UCSD-AML1 (cell line): Measurements from ENCODE around the gene ADAMTS2.

Experiments
- DNase-seq: peaks from one replicate; lab custom pipeline; 2025; ENCODE audit not compliant: unreplicated experiment; lab: John Stamatoyannopoulos, UW

Gene ADAMTS2

GRCh38 chr5:179164331-179165311 lies 180.6 kb downstream of the ADAMTS2 start:
- DNase-seq = no peak

DNA sequence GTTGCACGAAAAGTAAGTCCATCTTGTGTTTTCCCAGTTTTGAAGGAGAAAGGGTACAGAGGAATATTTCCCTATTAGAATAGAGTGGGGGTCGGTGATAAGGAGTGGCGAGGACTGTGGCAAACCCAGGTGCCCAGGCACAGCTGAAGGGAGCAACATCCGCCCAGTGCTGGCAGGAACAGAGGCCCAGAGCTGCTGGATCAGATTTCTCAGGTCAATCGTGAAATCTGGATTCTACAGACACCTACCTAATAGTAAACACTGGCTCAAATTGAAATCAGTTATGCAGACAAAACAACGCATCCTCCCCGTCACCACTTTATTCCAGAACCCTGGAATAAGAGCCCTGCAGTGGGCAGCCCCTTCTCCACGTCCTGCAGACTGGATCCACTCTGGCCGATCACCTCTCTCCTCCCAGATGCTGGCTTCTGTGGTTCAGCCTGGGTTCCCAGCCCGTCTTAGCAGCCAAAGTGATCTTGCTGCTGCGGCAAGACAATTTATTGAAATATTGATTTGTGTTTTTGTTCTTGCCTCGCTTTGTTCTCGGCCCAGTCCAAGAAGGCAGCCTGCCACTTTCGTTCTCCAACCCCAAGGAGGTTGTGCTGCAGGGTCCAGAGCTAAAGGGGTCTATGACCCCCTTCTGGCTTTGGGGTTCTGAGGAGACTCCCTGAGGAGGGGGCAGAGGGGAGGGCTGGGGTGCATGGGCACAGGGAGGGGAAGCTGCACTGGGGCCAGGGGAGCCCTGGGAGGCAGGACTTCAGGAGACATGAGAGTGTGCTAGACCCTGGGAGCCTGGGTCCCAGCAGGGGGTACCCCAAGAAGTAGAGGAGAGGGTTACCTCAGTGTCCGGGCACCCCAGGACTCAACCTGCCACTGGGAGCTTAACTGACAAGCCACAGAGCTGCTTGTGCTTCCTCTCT lies 181.8 kb downstream of the ADAMTS2 start:
- DNase-seq = no peak

- no peak for DNase-seq
Observed at GRCh38 chr5:179162351-179163235, 182.7 kb downstream of the ADAMTS2 start.

- DNase-seq = no peak
Observed at GRCh38 chr5:179161901-179162300, 183.4 kb downstream of the ADAMTS2 start.

DNA sequence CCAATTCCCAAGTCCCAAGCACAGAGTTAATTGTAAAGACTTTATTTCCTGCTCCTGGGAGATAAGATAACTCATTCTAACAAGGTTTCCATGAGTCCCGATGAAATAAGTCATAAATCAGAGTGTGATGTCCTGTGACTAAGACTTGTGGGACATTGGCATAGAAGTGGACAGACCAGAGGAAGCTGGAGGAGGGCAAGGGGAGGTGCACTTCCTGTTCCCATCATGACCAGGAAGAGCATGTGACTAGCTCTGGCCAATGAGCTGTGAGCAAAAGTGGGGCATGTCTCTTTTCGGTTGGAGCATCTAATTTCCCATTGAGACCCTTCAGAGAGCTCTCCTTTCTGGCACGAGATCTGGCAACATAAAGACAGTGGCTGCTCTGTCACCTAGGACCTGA lies 184.7 kb downstream of the ADAMTS2 start:
- no peak for DNase-seq

DNA sequence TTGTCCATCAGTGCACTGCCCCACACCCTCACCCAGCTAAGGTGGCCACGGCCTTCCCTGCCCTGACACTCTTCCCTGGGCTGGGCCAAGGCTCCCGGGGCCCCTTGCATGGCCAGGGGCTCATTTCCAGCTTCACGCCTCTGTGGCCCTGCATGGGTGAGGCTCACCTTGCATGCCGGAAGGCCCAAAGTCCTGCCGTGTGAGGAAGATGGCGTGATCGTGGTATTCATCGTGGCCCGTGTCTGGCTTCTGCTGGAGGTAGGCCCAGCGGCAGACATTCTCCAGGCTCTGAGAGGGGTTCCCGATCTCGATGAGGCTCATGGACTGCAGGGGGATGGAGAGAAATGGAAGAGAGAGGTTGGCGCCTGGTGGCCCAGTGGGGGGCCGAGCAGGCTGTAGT lies 186.7 kb downstream of the ADAMTS2 start:
- no peak for DNase-seq

DNA sequence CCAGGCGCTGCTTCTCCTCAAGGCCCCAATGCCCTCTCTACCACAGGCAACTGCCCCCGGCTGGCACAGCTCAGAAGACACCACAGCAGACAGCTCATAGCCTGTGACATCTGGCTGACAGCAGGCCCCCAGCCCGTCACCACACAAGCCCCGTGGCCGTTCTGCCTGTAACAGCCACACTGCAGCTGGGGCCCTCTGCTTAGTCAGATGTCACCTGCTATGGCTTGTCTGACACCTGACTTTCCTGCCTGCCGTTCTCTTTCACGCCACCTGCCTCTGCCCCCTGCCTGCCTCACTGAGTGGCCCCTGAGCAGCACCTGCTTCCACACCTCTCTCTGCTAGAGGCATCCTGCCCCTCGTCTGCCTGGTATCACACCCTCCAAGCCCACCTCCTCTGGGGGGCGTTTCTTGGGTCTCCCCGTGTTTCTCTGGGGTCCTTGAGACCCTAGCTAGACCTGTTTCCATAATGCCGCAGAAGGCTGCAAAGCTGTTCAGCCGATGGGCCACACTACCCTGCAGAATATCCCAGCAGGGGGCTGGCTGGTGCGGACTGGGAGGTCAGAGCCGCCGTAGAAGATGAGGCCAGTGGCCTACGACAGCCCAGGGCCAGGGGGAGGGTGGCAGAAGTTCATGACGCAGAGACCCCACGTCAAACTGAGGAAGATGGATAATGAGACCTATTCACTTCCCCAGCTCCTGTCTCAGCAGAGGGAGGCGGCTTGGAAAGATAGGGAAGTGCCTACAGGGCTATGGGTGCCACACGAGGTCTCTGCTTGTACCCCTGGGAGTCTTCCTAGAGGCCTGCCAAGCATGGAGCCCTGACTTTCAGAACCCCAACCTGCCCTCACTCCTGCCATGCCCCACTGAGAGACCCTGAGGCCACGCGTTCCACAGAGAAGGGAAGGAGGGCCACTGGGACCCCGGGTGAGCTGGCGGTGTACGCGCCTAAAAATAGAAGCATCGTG lies 190.0 kb downstream of the ADAMTS2 start:
- no peak for DNase-seq

DNA sequence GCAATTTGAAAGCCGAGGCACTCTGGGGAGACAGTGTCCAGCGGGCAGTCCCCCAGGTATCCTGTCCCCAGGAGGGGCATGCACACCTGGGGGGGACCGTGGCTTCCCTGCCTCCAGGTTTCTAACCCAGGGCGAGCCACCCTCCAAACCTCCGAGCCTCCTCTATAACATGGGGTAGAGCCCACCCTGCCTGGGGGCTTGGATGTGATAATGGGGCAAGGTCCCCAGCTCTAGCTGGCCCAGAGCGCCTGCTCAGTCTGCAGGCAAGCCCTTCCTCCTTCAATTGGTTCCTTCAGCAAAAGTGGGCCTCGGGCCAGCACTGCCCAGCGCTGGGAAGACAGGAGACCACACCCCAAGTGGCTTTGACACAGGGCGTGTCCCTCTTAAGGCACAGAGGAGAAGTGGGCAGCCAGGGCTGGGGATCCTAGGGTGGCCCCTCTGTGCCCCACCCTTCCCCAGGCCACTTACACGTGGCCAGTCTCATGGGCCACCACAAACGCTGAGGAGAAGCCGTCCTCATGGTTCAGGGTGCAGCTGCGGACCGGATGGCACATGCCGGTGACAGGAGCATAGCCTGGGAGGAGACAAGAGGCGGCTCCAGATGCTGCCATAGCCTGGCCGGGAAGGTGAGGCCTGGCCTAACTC lies 190.8 kb downstream of the ADAMTS2 start:
- DNase-seq = no peak

DNA sequence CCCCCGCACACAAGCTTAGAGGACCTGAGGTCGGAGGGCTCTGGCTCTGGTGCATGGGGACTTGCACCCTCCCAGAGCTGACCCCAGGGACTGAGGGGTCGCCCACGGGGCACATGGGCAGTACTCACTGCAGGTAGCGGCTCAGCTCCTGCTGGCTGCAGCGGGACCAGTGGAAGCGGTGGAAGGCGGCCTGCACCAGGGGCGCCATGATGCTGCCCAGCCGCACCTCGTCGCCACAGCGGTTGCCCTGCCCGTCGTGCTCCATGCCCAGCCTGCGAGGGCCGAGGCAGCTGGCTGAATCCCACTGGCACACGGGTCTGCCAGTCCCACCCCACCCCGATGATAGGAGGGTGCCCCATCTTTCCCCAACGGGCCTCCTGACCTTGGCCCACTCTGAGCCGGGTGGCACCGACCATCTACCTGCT lies 191.3 kb downstream of the ADAMTS2 start:
- no peak for DNase-seq

GRCh38 chr5:179153341-179153901 lies 191.8 kb downstream of the ADAMTS2 start:
- DNase-seq = no peak

GRCh38 chr5:179152941-179153340 lies 192.3 kb downstream of the ADAMTS2 start:
- DNase-seq = no peak

- no peak for DNase-seq
Observed at GRCh38 chr5:179152144-179152895, 192.9 kb downstream of the ADAMTS2 start.

- no peak for DNase-seq
Observed at GRCh38 chr5:179151286-179152118, 193.8 kb downstream of the ADAMTS2 start.

DNA sequence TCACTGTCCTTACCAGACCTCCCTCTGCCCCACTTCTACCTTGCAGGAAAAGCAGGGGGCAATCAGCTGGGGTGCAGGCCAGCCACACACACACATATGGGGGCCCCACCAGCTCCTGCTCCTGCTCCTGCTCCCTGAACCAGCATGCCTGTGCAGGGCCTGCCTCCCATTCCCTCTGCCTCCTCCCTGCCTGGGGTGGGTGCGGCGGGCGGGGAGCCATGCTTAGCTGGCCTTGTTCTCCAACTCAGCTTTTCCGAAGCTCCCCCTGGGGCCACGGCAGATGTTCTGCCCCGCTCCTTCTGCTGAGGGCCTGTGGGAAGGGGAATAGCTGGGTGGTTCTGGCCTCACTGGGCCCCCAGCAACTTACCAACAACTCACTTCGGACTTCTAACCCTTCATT lies 195.2 kb downstream of the ADAMTS2 start:
- DNase-seq = no peak

DNA sequence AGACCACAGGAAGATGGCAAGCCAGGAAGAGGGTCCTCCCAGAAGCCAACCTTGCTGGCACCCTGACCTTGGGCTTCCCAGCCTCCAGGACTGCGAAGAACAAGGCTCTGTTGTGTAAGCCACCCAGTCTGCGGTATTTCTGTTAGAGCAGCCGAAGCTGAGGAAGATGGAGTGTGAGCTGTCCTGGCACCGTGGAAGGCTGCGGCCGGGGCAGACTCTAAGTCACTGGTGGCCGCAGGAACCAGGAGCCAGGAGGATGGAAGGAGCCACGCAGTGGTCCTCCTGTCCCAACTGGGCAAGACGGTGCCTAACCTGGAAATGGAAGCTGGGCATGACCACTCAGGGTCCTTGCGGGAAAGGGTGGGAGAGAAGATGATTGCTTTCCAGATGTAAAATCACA lies 196.0 kb downstream of the ADAMTS2 start:
- DNase-seq = no peak

DNA sequence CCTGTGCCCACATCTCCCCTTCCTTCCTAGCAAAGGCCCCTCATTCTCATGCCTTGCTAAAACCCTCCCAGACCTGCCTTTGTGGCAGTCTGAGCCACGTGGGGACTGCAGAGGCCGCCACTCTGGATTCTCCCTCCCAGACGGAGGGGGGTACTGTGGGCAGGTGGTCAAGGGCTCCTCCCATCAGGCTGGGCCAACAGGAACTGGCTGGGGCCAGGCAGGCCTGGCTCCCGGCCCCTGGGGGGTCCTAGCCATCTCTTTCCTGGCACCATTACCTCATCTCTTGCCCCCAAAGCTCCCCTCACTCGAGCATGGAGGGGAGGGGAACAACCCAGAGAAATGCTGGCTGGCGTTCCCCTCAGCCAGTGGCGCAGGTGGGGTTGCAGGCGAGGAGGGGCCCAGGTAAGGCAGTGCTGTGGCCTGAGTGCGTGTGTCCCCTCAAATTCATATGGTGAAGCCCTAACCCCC lies 196.5 kb downstream of the ADAMTS2 start:
- DNase-seq = no peak
